Measurements from ENCODE around the gene ARHGEF6. TPM values are rescaled to one million over a fixed set of nuclear protein-coding genes. Genes with fewer than 3 reads are reported as not detected.

Gene ARHGEF6
- total RNA-seq, 1 donor from 2014 or later = 4.7 TPM

- Histone ChIP-seq H3K27ac (ENCODE audit: low read depth, low read length) (no peak overlapping the region), H3K4me3 (ENCODE audit: insufficient read depth, low read depth, low read length) (no peak overlapping the region), H3K9me3 (ENCODE audit: insufficient read depth, low read depth, low read length) (no peaks in the 10 kb centered on the region), H3K9ac (ENCODE audit: low read length) (no peak overlapping the region), H3K4me1 (ENCODE audit: insufficient read depth, low read length) (peaks cover 5% of the 10 kb centered on the region), H3K27me3 (ENCODE audit: insufficient read depth, low read length) (no peaks in the 10 kb centered on the region), H4K20me1 (ENCODE audit: insufficient read depth, low read length) (no peaks in the 10 kb centered on the region), H3K4me2 (ENCODE audit: low read length) (no peak overlapping the region), H3K36me3 (ENCODE audit: insufficient read depth, low read length) (no peaks in the 10 kb centered on the region), H3K79me2 (ENCODE audit: insufficient read depth, low read length) (no peaks in the 10 kb centered on the region), H2AFZ (ENCODE audit: low read depth, low read length) (no peak overlapping the region)
- Mint-ChIP-seq H3K27me3 (ENCODE audit: low read depth, unreplicated experiment) (no peaks in the 10 kb centered on the region), H3K27ac (ENCODE audit: unreplicated experiment) (no peak overlapping the region), H3K4me3 (ENCODE audit: unreplicated experiment) (no peak overlapping the region), H3K9me3 (ENCODE audit: unreplicated experiment) (peaks cover 1% of the 10 kb centered on the region), H3K36me3 (ENCODE audit: low read depth, unreplicated experiment) (peaks cover 2% of the 10 kb centered on the region), H3K4me1 (ENCODE audit: low read depth, unreplicated experiment) (peaks cover 2% of the 10 kb centered on the region)
- DNase-seq (ENCODE audit: low read depth) = no peak
- peak; percentile 75 for FAIRE-seq
- TF ChIP-seq EZH2 (IDR thresholded peaks at IDR 0.05; ENCODE audit: insufficient read depth, low read length) (no peak), CTCF (IDR thresholded peaks at IDR 0.05; ENCODE audit: insufficient read depth, low read depth, low read length) (no peak)
Observed at GRCh38 chrX:136827026-136827425, 46.3 kb upstream of the ARHGEF6 start.

- H3K79me2 ChIP-seq (ENCODE audit: insufficient read depth, low read length) = no peaks in the 10 kb centered on the region
- no peak overlapping the region for H2AFZ ChIP-seq (ENCODE audit: low read depth, low read length)
- no peak overlapping the region for H3K27ac Mint-ChIP-seq (ENCODE audit: unreplicated experiment)
- no peak overlapping the region for H3K4me3 Mint-ChIP-seq (ENCODE audit: unreplicated experiment)
- DNase-seq (ENCODE audit: low read depth) (no peak), FAIRE-seq (no peak)
- H3K4me2 ChIP-seq (ENCODE audit: low read length) = no peak overlapping the region
- H3K9ac ChIP-seq (ENCODE audit: low read length) = no peak overlapping the region
- H3K4me3 ChIP-seq (ENCODE audit: insufficient read depth, low read depth, low read length) = no peak overlapping the region
- H3K9me3 ChIP-seq (ENCODE audit: insufficient read depth, low read depth, low read length) = no peaks in the 10 kb centered on the region
- peaks cover 2% of the 10 kb centered on the region for H3K4me1 Mint-ChIP-seq (ENCODE audit: low read depth, unreplicated experiment)
- no peaks in the 10 kb centered on the region for H3K36me3 ChIP-seq (ENCODE audit: insufficient read depth, low read length)
- no peak overlapping the region for H3K27ac ChIP-seq (ENCODE audit: low read depth, low read length)
- H3K27me3 ChIP-seq (ENCODE audit: insufficient read depth, low read length) = no peaks in the 10 kb centered on the region
- H3K27me3 Mint-ChIP-seq (ENCODE audit: low read depth, unreplicated experiment) = no peaks in the 10 kb centered on the region
- H3K36me3 Mint-ChIP-seq (ENCODE audit: low read depth, unreplicated experiment) = peaks cover 4% of the 10 kb centered on the region
- peaks cover 1% of the 10 kb centered on the region for H3K9me3 Mint-ChIP-seq (ENCODE audit: unreplicated experiment)
- H3K4me1 ChIP-seq (ENCODE audit: insufficient read depth, low read length) = peaks cover 5% of the 10 kb centered on the region
- TF ChIP-seq EZH2 (IDR thresholded peaks at IDR 0.05; ENCODE audit: insufficient read depth, low read length) (no peak), CTCF (IDR thresholded peaks at IDR 0.05; ENCODE audit: insufficient read depth, low read depth, low read length) (no peak)
- no peaks in the 10 kb centered on the region for H4K20me1 ChIP-seq (ENCODE audit: insufficient read depth, low read length)
Observed at GRCh38 chrX:136825771-136826170, 45.0 kb upstream of the ARHGEF6 start.

- H3K27me3 ChIP-seq (ENCODE audit: insufficient read depth, low read length) = no peaks in the 10 kb centered on the region
Observed at GRCh38 chrX:136823175-136823574, 42.4 kb upstream of the ARHGEF6 start.

More at GRCh38 chrX:136823175-136823574, 42.4 kb upstream of the ARHGEF6 start:
- Mint-ChIP-seq H3K9me3 (ENCODE audit: unreplicated experiment) (peaks cover 1% of the 10 kb centered on the region), H3K27ac (ENCODE audit: unreplicated experiment) (no peak overlapping the region), H3K4me3 (ENCODE audit: unreplicated experiment) (no peak overlapping the region), H3K27me3 (ENCODE audit: low read depth, unreplicated experiment) (no peaks in the 10 kb centered on the region), H3K36me3 (ENCODE audit: low read depth, unreplicated experiment) (peaks cover 8% of the 10 kb centered on the region), H3K4me1 (ENCODE audit: low read depth, unreplicated experiment) (peaks cover 2% of the 10 kb centered on the region)
- peak; percentile 28 for DNase-seq (ENCODE audit: low read depth)
- H2AFZ ChIP-seq (ENCODE audit: low read depth, low read length) = no peak overlapping the region
- H3K9me3 ChIP-seq (ENCODE audit: insufficient read depth, low read depth, low read length) = no peaks in the 10 kb centered on the region
- no peak overlapping the region for H3K27ac ChIP-seq (ENCODE audit: low read depth, low read length)
- peak overlapping the region; percentile 3 for H3K4me2 ChIP-seq (ENCODE audit: low read length)
- H4K20me1 ChIP-seq (ENCODE audit: insufficient read depth, low read length) = no peaks in the 10 kb centered on the region
- peaks cover 5% of the 10 kb centered on the region for H3K4me1 ChIP-seq (ENCODE audit: insufficient read depth, low read length)
- H3K79me2 ChIP-seq (ENCODE audit: insufficient read depth, low read length) = no peaks in the 10 kb centered on the region
- FAIRE-seq = peak; percentile 93
- TF ChIP-seq CTCF (IDR thresholded peaks at IDR 0.05; ENCODE audit: insufficient read depth, low read depth, low read length) (no peak), EZH2 (IDR thresholded peaks at IDR 0.05; ENCODE audit: insufficient read depth, low read length) (no peak)
- no peak overlapping the region for H3K4me3 ChIP-seq (ENCODE audit: insufficient read depth, low read depth, low read length)
- no peak overlapping the region for H3K9ac ChIP-seq (ENCODE audit: low read length)
- H3K36me3 ChIP-seq (ENCODE audit: insufficient read depth, low read length) = no peaks in the 10 kb centered on the region

All from astrocyte (in vitro differentiated cells and primary cell).